Stomach (tissue), 4 donors: ENCODE data around the gene ATF7.

Source experiments
- CTCF ChIP-seq, 7 experiments: fragments of 450-650 bp in 4 of 7; fragments of 200-600 bp in 3 of 7; sonication (generic) in 3 of 7; IDR thresholded peaks; one replicate each; pipeline ENCODE4 v1.5.1; 2016 to 2019; ENCODE audit warnings: antibody characterized with exemption in 7 of 7, control low read depth in 2 of 7, mild to moderate bottlenecking in 1 of 7
- EP300 ChIP-seq: sonication (generic); formaldehyde crosslinking; IDR thresholded peaks from one replicate; pipeline ENCODE4 v1.6.1; 2017; ENCODE audit warnings: antibody characterized with exemption
- POLR2A ChIP-seq, 4 donors: fragments of 450-650 bp; IDR thresholded peaks; one replicate each; pipeline ENCODE4 v1.6.1; 2016; ENCODE audit warnings: antibody characterized with exemption in 4 of 4, control low read depth in 2 of 4, mild to moderate bottlenecking in 1 of 4, moderate library complexity in 1 of 4
- POLR2AphosphoS5 ChIP-seq, 3 donors: sonication (generic); formaldehyde crosslinking; IDR thresholded peaks; one replicate each; pipeline ENCODE4 v1.6.1; 2016; ENCODE audit warnings: antibody characterized with exemption in 3 of 3

- no peak for TF ChIP-seq POLR2A (IDR thresholded peaks at IDR 0.05)
- no peak for TF ChIP-seq POLR2AphosphoS5 (IDR thresholded peaks at IDR 0.05)
- TF ChIP-seq CTCF (IDR thresholded peaks at IDR 0.05) = no peak
- no peak for TF ChIP-seq EP300
These were observed 119.8 kb downstream of the ATF7 start for GRCh38 chr12:53506450-53506785.
